HEK293 (cell line): Measurements from ENCODE around the gene TLE4.

ENCODE experiments used
- KLF9 ChIP-seq: fragments of 450-650 bp; formaldehyde crosslinking; IDR thresholded peaks from 2 replicates; pipeline ENCODE4 v1.5.1; 2016; ENCODE audit warnings: missing biosample characterization, missing genetic modification characterization, low read depth
- ZBTB20 ChIP-seq: fragments of 450-650 bp; formaldehyde crosslinking; IDR thresholded peaks from 2 replicates; pipeline ENCODE4 v1.5.1; 2016; ENCODE audit warnings: missing biosample characterization, missing genetic modification characterization
- ZBTB7A ChIP-seq: fragments of 450-650 bp; formaldehyde crosslinking; IDR thresholded peaks from 2 replicates; pipeline ENCODE4 v1.5.1; 2016; ENCODE audit warnings: low read depth, missing biosample characterization, missing genetic modification characterization
- ZEB2 ChIP-seq: fragments of 450-650 bp; formaldehyde crosslinking; IDR thresholded peaks from 2 replicates; pipeline ENCODE4 v1.5.1; 2016; ENCODE audit warnings: missing biosample characterization, missing genetic modification characterization
- ZNF121 ChIP-seq: fragments of 450-650 bp; formaldehyde crosslinking; IDR thresholded peaks from 2 replicates; pipeline ENCODE4 v1.5.1; 2016; ENCODE audit warnings: missing biosample characterization, missing genetic modification characterization
- ZNF140 ChIP-seq: fragments of 450-650 bp; formaldehyde crosslinking; IDR thresholded peaks from 2 replicates; pipeline ENCODE4 v1.5.1; 2016; ENCODE audit warnings: missing biosample characterization, missing genetic modification characterization
- ZNF19 ChIP-seq: fragments of 450-650 bp; formaldehyde crosslinking; IDR thresholded peaks from 2 replicates; pipeline ENCODE4; 2016; ENCODE audit warnings: missing biosample characterization, missing genetic modification characterization, low read depth
- ZNF670 ChIP-seq: fragments of 450-650 bp; formaldehyde crosslinking; IDR thresholded peaks from 2 replicates; pipeline ENCODE4 v1.5.1; 2016; ENCODE audit warnings: missing biosample characterization, missing genetic modification characterization, low read depth
- ZNF768 ChIP-seq: fragments of 450-650 bp; formaldehyde crosslinking; IDR thresholded peaks from 2 replicates; pipeline ENCODE4 v1.5.1; 2018; ENCODE audit warnings: missing biosample characterization, mild to moderate bottlenecking, missing genetic modification characterization
- TF ChIP-seq, protein P1 (sequence below): fragments of 450-650 bp; formaldehyde crosslinking; IDR thresholded peaks from 2 replicates; pipeline ENCODE4 v1.5.1; 2016; ENCODE audit warnings: missing biosample characterization, missing genetic modification characterization
- TF ChIP-seq, protein P2 (sequence below): fragments of 450-650 bp; formaldehyde crosslinking; IDR thresholded peaks from 2 replicates; pipeline ENCODE4 v1.5.1; 2016; ENCODE audit warnings: missing biosample characterization, missing genetic modification characterization
- TF ChIP-seq, protein P3 (sequence below): fragments of 450-650 bp; formaldehyde crosslinking; IDR thresholded peaks from 2 replicates; pipeline ENCODE4 v1.5.1; 2017; ENCODE audit warnings: missing biosample characterization, missing genetic modification characterization

DNA sequence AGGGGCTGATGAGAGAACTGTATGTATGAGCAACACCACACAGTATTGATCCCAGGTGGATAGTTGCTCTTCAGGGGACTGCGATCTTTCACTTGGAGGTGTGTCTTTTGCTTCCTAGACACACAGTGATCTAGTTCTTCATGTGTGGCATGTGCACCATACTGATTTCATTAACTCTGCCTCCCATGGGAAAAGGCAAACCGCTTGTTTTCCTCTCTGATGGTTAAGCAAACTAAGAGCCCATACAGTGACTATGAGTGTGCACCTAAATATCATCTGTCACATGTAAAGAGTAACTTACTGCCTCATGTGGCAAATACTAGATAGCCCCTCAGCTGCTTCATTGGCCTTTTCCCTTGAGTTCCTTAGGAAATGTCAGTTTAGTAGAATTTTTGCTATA is 147.3 kb downstream of the TLE4 start:
- TF ChIP-seq, protein P1, sequence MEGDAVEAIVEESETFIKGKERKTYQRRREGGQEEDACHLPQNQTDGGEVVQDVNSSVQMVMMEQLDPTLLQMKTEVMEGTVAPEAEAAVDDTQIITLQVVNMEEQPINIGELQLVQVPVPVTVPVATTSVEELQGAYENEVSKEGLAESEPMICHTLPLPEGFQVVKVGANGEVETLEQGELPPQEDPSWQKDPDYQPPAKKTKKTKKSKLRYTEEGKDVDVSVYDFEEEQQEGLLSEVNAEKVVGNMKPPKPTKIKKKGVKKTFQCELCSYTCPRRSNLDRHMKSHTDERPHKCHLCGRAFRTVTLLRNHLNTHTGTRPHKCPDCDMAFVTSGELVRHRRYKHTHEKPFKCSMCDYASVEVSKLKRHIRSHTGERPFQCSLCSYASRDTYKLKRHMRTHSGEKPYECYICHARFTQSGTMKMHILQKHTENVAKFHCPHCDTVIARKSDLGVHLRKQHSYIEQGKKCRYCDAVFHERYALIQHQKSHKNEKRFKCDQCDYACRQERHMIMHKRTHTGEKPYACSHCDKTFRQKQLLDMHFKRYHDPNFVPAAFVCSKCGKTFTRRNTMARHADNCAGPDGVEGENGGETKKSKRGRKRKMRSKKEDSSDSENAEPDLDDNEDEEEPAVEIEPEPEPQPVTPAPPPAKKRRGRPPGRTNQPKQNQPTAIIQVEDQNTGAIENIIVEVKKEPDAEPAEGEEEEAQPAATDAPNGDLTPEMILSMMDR: no peak
- TF ChIP-seq ZBTB20 (tag by site-specific recombination) (no peak), ZNF768 (no peak), ZNF670 (no peak), ZBTB7A (tag by site-specific recombination) (no peak), ZNF19 (no peak), ZNF121 (tag by site-specific recombination) (no peak), ZNF140 (no peak), ZEB2 (tag by site-specific recombination) (no peak), KLF9 (tag by site-specific recombination) (no peak)
- TF ChIP-seq, protein P2, sequence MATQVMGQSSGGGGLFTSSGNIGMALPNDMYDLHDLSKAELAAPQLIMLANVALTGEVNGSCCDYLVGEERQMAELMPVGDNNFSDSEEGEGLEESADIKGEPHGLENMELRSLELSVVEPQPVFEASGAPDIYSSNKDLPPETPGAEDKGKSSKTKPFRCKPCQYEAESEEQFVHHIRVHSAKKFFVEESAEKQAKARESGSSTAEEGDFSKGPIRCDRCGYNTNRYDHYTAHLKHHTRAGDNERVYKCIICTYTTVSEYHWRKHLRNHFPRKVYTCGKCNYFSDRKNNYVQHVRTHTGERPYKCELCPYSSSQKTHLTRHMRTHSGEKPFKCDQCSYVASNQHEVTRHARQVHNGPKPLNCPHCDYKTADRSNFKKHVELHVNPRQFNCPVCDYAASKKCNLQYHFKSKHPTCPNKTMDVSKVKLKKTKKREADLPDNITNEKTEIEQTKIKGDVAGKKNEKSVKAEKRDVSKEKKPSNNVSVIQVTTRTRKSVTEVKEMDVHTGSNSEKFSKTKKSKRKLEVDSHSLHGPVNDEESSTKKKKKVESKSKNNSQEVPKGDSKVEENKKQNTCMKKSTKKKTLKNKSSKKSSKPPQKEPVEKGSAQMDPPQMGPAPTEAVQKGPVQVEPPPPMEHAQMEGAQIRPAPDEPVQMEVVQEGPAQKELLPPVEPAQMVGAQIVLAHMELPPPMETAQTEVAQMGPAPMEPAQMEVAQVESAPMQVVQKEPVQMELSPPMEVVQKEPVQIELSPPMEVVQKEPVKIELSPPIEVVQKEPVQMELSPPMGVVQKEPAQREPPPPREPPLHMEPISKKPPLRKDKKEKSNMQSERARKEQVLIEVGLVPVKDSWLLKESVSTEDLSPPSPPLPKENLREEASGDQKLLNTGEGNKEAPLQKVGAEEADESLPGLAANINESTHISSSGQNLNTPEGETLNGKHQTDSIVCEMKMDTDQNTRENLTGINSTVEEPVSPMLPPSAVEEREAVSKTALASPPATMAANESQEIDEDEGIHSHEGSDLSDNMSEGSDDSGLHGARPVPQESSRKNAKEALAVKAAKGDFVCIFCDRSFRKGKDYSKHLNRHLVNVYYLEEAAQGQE (tag by site-specific recombination): no peak
- TF ChIP-seq, protein P3, sequence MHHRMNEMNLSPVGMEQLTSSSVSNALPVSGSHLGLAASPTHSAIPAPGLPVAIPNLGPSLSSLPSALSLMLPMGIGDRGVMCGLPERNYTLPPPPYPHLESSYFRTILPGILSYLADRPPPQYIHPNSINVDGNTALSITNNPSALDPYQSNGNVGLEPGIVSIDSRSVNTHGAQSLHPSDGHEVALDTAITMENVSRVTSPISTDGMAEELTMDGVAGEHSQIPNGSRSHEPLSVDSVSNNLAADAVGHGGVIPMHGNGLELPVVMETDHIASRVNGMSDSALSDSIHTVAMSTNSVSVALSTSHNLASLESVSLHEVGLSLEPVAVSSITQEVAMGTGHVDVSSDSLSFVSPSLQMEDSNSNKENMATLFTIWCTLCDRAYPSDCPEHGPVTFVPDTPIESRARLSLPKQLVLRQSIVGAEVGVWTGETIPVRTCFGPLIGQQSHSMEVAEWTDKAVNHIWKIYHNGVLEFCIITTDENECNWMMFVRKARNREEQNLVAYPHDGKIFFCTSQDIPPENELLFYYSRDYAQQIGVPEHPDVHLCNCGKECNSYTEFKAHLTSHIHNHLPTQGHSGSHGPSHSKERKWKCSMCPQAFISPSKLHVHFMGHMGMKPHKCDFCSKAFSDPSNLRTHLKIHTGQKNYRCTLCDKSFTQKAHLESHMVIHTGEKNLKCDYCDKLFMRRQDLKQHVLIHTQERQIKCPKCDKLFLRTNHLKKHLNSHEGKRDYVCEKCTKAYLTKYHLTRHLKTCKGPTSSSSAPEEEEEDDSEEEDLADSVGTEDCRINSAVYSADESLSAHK (tag by site-specific recombination): no peak
